HG03139 (cell line): ENCODE results near the gene SNX11.

Experiments used
- ATAC-seq: cut with Tn5 transposase; IDR thresholded peaks from one replicate; pipeline ENCODE4 v1.9.1; 2021; ENCODE audit not compliant: unreplicated experiment

The SNX11 gene

GRCh38 chr17:48093341-48094045, 14.1 kb upstream of the SNX11 start:
- ATAC-seq: no peak

- no peak for ATAC-seq
Observed at GRCh38 chr17:48095611-48096010, 12.0 kb upstream of the SNX11 start.

DNA sequence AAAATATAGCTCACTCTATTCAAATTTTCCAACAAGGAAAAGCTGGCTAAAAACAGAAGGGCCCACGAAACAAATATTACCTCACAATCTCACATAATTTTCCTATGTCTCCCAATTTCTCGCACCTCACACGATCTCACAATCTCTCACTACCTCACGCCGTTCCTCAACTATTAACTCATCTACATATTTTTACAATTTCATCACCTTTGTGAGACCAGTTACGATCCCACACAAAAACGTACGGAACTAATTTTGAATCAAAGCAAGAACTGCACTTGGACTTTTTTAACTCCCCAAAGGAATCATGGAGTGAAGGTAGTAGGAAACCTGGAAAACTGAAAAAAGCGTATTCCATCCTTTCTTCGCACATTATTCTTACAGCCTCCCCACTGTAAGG, 7.4 kb upstream of the SNX11 start:
- ATAC-seq: no peak

GRCh38 chr17:48100591-48101011, 7.0 kb upstream of the SNX11 start:
- ATAC-seq: no peak

DNA sequence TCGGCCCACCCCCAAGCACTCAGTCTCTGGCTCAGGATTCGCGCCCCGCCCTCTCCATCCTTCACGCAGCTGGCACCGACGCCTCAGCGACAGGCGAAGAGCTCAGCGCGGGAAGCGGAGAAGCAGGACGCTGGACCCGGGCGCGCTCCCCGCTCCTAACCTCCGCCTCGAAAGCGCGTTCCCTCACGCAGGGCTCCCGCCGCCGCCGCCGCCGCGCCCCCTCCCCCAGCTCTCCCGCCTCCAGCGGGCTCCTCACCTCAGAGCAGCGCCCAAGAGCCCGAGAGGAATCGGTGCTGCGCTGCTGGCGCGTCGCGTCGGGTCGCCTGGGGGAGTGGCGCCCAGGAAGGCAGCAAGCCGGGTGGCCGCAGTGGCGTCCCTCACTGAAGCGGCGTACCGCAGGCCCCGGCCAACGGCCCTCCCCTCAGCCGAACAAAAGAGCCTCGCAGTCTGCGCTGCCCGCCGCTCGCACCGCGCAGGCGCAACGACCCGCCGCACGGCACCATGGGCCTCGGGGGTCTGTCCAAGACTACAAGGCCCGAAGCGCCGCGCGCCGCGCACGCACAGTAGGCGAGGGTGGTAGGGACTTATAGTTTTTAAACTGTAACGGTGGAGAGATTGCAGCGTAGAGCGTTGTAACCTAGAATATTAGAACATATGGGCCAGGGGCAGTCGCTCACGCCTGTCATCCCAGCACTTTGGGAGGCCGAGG, 6.4 kb upstream of the SNX11 start, which contains the start of gene CBX1:
Gene CBX1 (minus strand): TSS at position 467 of the 709 bp plus-strand sequence. CDS start 24,474 bp downstream, outside the sequence.
- ATAC-seq: peak; percentile 72

- no peak for ATAC-seq
Observed at GRCh38 chr17:48102043-48102750, 5.4 kb upstream of the SNX11 start.

GRCh38 chr17:48102798-48103715, 4.5 kb upstream of the SNX11 start:
- no peak for ATAC-seq

DNA sequence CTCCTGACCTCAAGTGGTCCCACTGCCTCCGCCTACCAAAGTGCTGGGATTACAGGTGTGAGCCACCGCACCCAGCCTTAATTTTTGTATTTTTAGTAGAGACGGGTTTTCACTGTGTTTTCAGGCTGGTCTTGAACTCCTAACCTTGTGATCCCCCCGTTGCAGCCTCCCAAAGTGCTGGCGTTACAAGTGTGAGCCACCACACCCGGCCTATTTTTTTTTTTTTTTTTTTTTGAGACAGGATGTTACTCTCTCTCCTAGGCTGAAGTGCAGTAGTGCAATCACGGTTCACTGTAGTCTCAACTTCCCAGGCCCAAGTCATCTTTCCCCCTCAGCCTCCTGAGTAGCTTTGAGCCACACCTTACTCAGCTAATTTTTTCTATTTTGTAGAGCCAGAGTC, 3.1 kb upstream of the SNX11 start:
- no peak for ATAC-seq

GRCh38 chr17:48106802-48107136, 797 bp upstream of the SNX11 start:
- no peak for ATAC-seq

GRCh38 chr17:48110761-48111160, 3.2 kb downstream of the SNX11 start:
- ATAC-seq: no peak

DNA sequence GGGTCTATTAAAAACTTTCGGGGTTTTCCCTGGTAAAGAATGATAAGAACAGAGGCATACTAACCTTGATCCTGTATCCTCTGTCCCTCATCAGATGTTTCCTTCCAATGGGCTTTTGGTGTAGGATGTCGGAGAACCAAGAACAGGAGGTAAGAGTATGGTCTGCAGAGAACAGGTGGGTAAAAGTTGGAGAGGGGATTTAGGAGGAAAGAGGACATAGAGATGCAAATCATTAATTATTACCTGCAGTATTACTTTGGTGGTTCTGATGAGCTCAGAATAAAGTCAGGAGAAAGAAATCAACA, 4.3 kb downstream of the SNX11 start:
- ATAC-seq: no peak

DNA sequence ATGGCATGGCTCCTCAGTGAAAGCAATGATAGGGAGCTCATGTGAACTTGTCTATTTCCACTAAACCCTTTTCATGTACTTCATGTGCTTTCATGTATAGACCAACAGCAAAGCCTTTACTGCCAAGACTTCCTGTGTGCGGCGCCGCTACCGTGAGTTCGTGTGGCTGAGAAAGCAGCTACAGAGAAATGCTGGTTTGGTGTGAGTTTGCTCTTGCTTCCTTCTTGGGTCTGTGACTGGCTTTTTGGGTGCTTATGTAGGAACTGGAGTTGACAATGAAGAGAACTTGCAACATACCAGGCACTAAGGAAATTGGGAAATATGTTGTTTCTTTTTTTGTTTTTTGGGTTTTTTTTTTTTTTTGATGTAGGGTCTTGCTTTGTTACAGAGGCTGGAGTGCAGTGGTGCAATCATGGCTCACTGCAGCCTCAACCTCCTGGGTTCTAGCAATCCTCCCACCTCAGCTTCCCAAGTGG, 5.7 kb downstream of the SNX11 start:
- peak; percentile 38 for ATAC-seq

GRCh38 chr17:48121923-48122664, 14.5 kb downstream of the SNX11 start:
- no peak for ATAC-seq

- no peak for ATAC-seq
Observed at GRCh38 chr17:48122665-48123045, 15.1 kb downstream of the SNX11 start.

- ATAC-seq: no peak
Observed at GRCh38 chr17:48123111-48123510, 15.5 kb downstream of the SNX11 start.

GRCh38 chr17:48123776-48124388, 16.3 kb downstream of the SNX11 start:
- no peak for ATAC-seq

DNA sequence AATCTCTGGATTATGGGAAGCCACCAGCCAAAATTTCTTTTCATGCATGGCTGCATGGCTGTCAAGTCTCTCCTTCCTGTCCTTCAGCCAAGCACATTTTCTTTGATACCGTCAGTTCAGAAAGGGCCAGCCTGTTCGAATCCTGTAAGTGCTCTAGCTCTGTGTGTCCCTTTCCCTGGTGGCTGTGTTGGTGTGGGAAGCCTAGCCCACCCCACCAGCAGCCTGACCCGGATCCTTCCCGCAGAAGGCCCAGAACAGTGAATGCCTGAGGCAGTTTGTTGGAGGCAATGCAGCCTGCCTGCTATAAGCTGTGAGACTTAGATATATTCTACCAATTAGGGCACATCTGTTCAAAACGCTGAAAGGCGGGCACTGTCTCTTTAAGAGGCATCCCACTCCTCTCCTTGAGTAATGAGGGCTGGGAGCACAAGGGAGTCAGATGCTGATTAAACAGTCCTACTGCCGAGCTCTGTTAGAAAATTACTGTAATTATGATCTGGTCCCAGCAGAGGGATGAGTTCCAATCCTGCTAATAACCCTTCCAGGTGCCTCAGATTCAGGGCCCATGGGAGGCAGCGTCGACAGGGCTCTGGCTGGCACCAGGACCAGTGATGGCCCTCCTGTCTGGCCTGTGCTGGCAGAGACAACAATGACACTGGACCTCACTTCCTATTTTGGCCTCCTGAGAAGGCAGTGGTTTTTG, 18.4 kb downstream of the SNX11 start:
- ATAC-seq: no peak

DNA sequence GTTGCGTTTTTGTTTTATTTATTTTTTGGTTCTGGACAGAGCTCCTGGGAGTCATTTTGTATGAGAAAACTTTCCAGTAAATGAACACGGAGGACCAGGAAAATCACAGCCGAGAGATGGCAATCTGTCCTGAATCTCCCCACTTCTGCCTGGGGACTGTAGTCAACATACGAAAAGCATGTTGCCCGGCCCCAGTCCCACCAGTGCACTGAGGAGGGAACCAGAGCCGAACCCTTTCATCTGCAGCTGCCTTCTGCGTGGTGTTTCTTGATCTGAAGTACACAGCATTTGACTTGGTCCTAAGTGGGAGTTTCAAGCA, 18.9 kb downstream of the SNX11 start:
- no peak for ATAC-seq

DNA sequence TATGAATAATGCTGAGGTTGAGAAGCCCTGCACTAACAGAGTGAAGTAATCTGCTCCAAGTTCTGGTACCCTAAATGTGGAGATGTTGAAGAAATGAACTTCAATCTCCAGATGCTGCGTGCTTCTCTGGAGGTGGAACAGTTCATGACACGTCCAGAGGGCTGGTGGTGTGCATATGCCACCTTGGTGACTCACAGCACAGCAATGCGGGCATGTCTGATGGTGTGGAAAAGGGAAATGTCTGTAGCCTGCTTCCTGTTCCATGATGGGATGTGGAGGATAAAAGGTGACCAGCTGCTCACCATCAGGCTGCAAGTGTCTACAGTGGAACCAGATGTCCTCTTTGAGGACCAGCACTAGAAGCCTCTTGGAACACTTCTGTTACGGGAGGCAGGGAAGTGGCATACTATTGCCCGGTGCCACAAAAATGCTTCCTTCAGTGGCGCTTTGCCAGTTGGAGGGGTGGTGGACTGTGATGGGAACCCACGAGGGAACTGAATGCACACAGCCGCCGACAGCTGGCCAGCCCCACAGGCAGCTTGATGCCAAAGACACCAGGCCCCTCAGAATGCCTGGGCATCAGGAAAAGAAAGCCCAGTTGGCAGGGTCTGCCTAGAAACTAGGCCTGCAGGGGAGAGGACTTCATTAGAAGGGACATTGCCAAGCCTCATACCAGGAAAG, 19.9 kb downstream of the SNX11 start:
- no peak for ATAC-seq
